CD14-positive monocyte (primary cell): ENCODE measurements around the gene LRRK2. TPM values are rescaled to one million over a fixed set of nuclear protein-coding genes. Genes with fewer than 3 reads are reported as not detected.

Source experiments
- DNase-seq, 3 donors: peaks; one replicate each; pipeline ENCODE4 v3.0.0-alpha.2; 2011 to 2022
- H2AFZ ChIP-seq: 2 replicates; pipeline ENCODE4 v1.6.0; 2012; ENCODE audit warnings: mild to moderate bottlenecking, low read depth, low read length, inconsistent platforms; ENCODE audit not compliant: insufficient read depth, poor library complexity, severe bottlenecking
- H3K27ac ChIP-seq, 2 donors: 1 replicate in 1 of 2; 2 replicates in 1 of 2; pipeline ENCODE4 v1.5.1; 2012 to 2013; ENCODE audit warnings: low read length in 2 of 2, control low read depth in 1 of 2, inconsistent platforms in 1 of 2, low read depth in 1 of 2, mild to moderate bottlenecking in 1 of 2
- H3K27me3 ChIP-seq, 2 donors: one replicate each; pipeline versions ENCODE4 v1.6.0 to v1.6.1; 2011 to 2013; ENCODE audit warnings: low read length in 2 of 2; ENCODE audit not compliant: control insufficient read depth in 2 of 2, insufficient read depth in 2 of 2
- H3K36me3 ChIP-seq, 2 donors: replicated peaks in 1 of 2; 1 replicate in 1 of 2; 2 replicates in 1 of 2; pipeline versions ENCODE4 v1.5.1 to v1.6.1; 2012 to 2013; ENCODE audit warnings: low read length in 2 of 2, control low read depth in 1 of 2, inconsistent platforms in 1 of 2, mild to moderate bottlenecking in 1 of 2; ENCODE audit not compliant: insufficient read depth in 2 of 2, control insufficient read depth in 1 of 2
- H3K4me1 ChIP-seq, 2 donors: 1 replicate in 1 of 2; 2 replicates in 1 of 2; pipeline versions ENCODE4 v1.5.1 to v1.6.1; 2012 to 2013; ENCODE audit warnings: low read length in 2 of 2, control low read depth in 1 of 2, inconsistent platforms in 1 of 2, mild to moderate bottlenecking in 1 of 2, moderate library complexity in 1 of 2; ENCODE audit not compliant: insufficient read depth in 2 of 2, control insufficient read depth in 1 of 2
- H3K4me2 ChIP-seq: replicated peaks from 2 replicates; pipeline ENCODE3; 2012; ENCODE audit warnings: low read length, moderate library complexity, mild to moderate bottlenecking; ENCODE audit not compliant: poor library complexity, severe bottlenecking; ENCODE audit errors: extremely low read depth
- H3K4me3 ChIP-seq, 3 experiments: fragments of 200-600 bp in 1 of 3; sonication (generic) in 1 of 3; replicated peaks in 1 of 3; 1 replicate in 2 of 3; 2 replicates in 1 of 3; pipeline ENCODE4 v1.5.1; 2011 to 2013; ENCODE audit warnings: low read length in 3 of 3, mild to moderate bottlenecking in 3 of 3, control low read depth in 2 of 3, low read depth in 2 of 3, inconsistent platforms in 1 of 3, moderate library complexity in 1 of 3
- H3K79me2 ChIP-seq: 2 replicates; pipeline ENCODE4 v1.6.0; 2012; ENCODE audit warnings: mild to moderate bottlenecking, control low read depth, inconsistent platforms, low read length, moderate library complexity; ENCODE audit not compliant: insufficient read depth
- H3K9ac ChIP-seq: 2 replicates; pipeline ENCODE4 v1.6.0; 2017; ENCODE audit warnings: low read length, mild to moderate bottlenecking; ENCODE audit not compliant: insufficient read depth, poor library complexity, severe bottlenecking
- H3K9me3 ChIP-seq, 2 donors: replicated peaks in 1 of 2; 1 replicate in 1 of 2; 2 replicates in 1 of 2; pipeline versions ENCODE4 v1.5.1 to v1.6.1; 2012 to 2013; ENCODE audit warnings: low read length in 2 of 2, control low read depth in 1 of 2; ENCODE audit not compliant: control insufficient read depth in 1 of 2, insufficient read depth in 1 of 2
- H4K20me1 ChIP-seq: 2 replicates; pipeline ENCODE4 v1.6.0; 2012; ENCODE audit warnings: mild to moderate bottlenecking, low read length, control low read depth, moderate library complexity; ENCODE audit not compliant: insufficient read depth
- H3K27ac Mint-ChIP-seq, 7 donors: one replicate each; pipeline ENCODE4 v1.8.0; 2020; ENCODE audit warnings: mild to moderate bottlenecking in 7 of 7, mixed read lengths in 7 of 7, moderate library complexity in 6 of 7, inconsistent platforms in 2 of 7
- H3K27me3 Mint-ChIP-seq, 3 donors: one replicate each; pipeline ENCODE4 v1.8.0; 2021 to 2022; ENCODE audit warnings: low read depth in 3 of 3, mild to moderate bottlenecking in 3 of 3, mixed read lengths in 3 of 3, moderate library complexity in 3 of 3, inconsistent platforms in 1 of 3
- H3K36me3 Mint-ChIP-seq, 2 donors: one replicate each; pipeline ENCODE4 v1.8.0; 2020; ENCODE audit warnings: mixed read lengths in 2 of 2, inconsistent platforms in 1 of 2, mild to moderate bottlenecking in 1 of 2
- H3K4me1 Mint-ChIP-seq: one replicate; pipeline ENCODE4 v1.8.0; 2020; ENCODE audit warnings: mild to moderate bottlenecking, mixed read lengths
- H3K4me3 Mint-ChIP-seq, 2 donors: one replicate each; pipeline ENCODE4 v1.8.0; 2020; ENCODE audit warnings: mild to moderate bottlenecking in 2 of 2, mixed read lengths in 2 of 2, moderate library complexity in 1 of 2
- H3K9me3 Mint-ChIP-seq, 7 donors: one replicate each; pipeline ENCODE4 v1.8.0; 2020 to 2022; ENCODE audit warnings: mixed read lengths in 7 of 7, mild to moderate bottlenecking in 6 of 7, moderate library complexity in 6 of 7, inconsistent platforms in 2 of 7
- WGBS: methylation state at CpG from one replicate; pipeline ENCODE4 v1.1.5; 2013; ENCODE audit warnings: missing lambda C conversion rate; ENCODE audit not compliant: insufficient coverage; 5-methylcytosine and 5-hydroxymethylcytosine counted together
- intact Hi-C, 2 donors: fragments of 100-400 bp; cut with micrococcal nuclease; formaldehyde crosslinking; loops; one replicate each; pipeline versions ENCODE4 v1.15.0 to v1.15.1; 2023
- polyA plus RNA-seq, 3 donors: library from polyadenylated mRNA; depleted of rRNA in 1 of 3; unstranded in 2 of 3; stranded (reverse) in 1 of 3; fragments of 300-500 nt in 2 of 3; fragments of >200 nt in 1 of 3; fragmentation: Illumina TruSeq in 2 of 3; gene quantifications; 1 replicate in 2 of 3; 2 replicates in 1 of 3; pipeline ENCODE4 v1.2.3, GENCODE V29; 2012 to 2021
- TF ChIP-seq, protein P1 (sequence below): fragments of 200-600 bp; IDR thresholded peaks from one replicate; pipeline ENCODE4 v1.8.0; 2022; ENCODE audit warnings: antibody characterized with exemption, mild to moderate bottlenecking

The LRRK2 gene
- polyA plus RNA-seq, 3 donors, result 47.7 to 67.2 (median 47.9) TPM

DNA sequence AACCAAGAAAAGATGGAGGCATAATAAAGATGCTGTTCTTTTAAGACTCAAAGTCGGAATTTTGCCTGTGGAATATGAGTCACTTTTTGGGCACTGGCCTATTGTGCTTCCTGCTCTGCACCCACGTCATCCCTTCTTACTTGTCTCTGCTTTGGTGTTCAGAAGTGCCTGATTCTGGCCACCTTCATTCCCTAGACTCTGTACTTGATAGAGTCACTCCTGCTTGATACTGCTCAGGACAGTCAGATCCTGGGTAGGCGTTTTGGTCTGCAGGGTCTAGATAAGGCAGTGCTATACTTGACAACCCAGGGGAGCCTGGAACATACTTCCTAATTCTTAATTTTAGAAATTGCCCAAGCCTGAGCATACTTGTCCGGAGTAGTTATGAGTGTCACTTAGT lies 1.9 kb downstream of the LRRK2 start:
- TF ChIP-seq, protein P1, sequence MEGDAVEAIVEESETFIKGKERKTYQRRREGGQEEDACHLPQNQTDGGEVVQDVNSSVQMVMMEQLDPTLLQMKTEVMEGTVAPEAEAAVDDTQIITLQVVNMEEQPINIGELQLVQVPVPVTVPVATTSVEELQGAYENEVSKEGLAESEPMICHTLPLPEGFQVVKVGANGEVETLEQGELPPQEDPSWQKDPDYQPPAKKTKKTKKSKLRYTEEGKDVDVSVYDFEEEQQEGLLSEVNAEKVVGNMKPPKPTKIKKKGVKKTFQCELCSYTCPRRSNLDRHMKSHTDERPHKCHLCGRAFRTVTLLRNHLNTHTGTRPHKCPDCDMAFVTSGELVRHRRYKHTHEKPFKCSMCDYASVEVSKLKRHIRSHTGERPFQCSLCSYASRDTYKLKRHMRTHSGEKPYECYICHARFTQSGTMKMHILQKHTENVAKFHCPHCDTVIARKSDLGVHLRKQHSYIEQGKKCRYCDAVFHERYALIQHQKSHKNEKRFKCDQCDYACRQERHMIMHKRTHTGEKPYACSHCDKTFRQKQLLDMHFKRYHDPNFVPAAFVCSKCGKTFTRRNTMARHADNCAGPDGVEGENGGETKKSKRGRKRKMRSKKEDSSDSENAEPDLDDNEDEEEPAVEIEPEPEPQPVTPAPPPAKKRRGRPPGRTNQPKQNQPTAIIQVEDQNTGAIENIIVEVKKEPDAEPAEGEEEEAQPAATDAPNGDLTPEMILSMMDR, result no peak
- intact Hi-C loops, result loop anchor here (5.0 kb wide), 3 partner anchors 69 to 119 kb away; partner anchors contain the start of gene SLC2A13 (in 1 of the 2)
- peak overlapping the region; percentile 44 to 86 for H3K27ac ChIP-seq
- peaks cover 47% of the 10 kb centered on the region for H4K20me1 ChIP-seq
- Mint-ChIP-seq H3K4me3 (peak overlapping the region; percentile 89 to 98), H3K4me1 (peaks cover 52% of the 10 kb centered on the region), H3K27ac (peak overlapping the region; percentile 96 to 99 (median 98)), H3K27me3 (peaks cover 0 to 3% (median 0%) of the 10 kb centered on the region in 3 donors), H3K9me3 (no peaks in the 10 kb centered on the region), H3K36me3 (peaks cover 22 to 34% of the 10 kb centered on the region in 2 donors)
- 10% methylated on average over 2 of the region's 4 CpGs for WGBS
- H3K4me1 ChIP-seq, result peaks cover 39 to 80% of the 10 kb centered on the region in 2 donors
- peaks cover 95% of the 10 kb centered on the region for H3K79me2 ChIP-seq
- peak overlapping the region; percentile 83 for H3K9ac ChIP-seq
- no peaks in the 10 kb centered on the region for H3K9me3 ChIP-seq
- H3K4me2 ChIP-seq, result peak overlapping the region; percentile 90
- peaks cover 6 to 8% of the 10 kb centered on the region in 2 donors for H3K36me3 ChIP-seq
- peak overlapping the region; percentile 93 to 99 (median 97) for H3K4me3 ChIP-seq
- peak overlapping the region; percentile 64 for H2AFZ ChIP-seq
- H3K27me3 ChIP-seq, result no peaks in the 10 kb centered on the region
- DNase-seq, result peak; percentile 68 to 89 (median 76)

DNA sequence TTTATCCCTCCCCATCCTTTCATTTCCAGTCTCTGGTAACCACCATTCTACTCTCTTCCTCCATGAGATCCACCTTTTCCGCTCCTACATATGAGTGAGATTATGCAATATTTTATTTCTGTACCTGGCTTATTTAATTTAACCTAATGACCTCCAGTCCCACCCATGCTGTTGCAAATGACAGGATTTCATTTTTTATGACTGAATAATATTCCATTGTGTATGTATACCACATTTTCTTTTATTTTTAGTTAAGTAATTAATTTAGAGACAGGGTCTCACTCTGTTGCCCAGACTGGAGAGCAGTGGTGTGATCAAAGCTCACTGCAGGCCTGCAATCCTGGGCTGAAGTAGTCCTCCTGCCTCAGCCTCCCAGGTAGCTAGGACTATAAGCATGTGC lies 2.6 kb downstream of the LRRK2 start:
- TF ChIP-seq, protein P1, result no peak
- H3K79me2 ChIP-seq, result peaks cover 98% of the 10 kb centered on the region
- peak overlapping the region; percentile 89 to 98 for H3K4me3 Mint-ChIP-seq
- H2AFZ ChIP-seq, result no peak overlapping the region
- DNase-seq, result no peak
- peaks cover 29 to 40% of the 10 kb centered on the region in 2 donors for H3K36me3 Mint-ChIP-seq
- H3K9me3 ChIP-seq, result no peaks in the 10 kb centered on the region
- H3K4me3 ChIP-seq, result peak overlapping the region; percentile 93 to 99 (median 97)
- peak overlapping the region; percentile 90 for H3K4me2 ChIP-seq
- H3K27me3 ChIP-seq, result no peaks in the 10 kb centered on the region
- peaks cover 43 to 83% of the 10 kb centered on the region in 2 donors for H3K4me1 ChIP-seq
- WGBS, result no CpG with 5 or more reads among the region's 1 CpG
- peaks cover 57% of the 10 kb centered on the region for H3K4me1 Mint-ChIP-seq
- H3K27ac Mint-ChIP-seq, result peak overlapping the region; percentile 81 to 97 (median 86)
- peak overlapping the region; percentile 53 to 86 for H3K27ac ChIP-seq
- H3K27me3 Mint-ChIP-seq, result peaks cover 0 to 3% (median 0%) of the 10 kb centered on the region in 3 donors
- no peaks in the 10 kb centered on the region for H3K9me3 Mint-ChIP-seq
- H4K20me1 ChIP-seq, result peaks cover 54% of the 10 kb centered on the region
- intact Hi-C loops, result loop anchor here (5.0 kb wide), 3 partner anchors 70 to 120 kb away; partner anchors contain the start of gene SLC2A13 (in 1 of the 2)
- H3K9ac ChIP-seq, result no peak overlapping the region
- peaks cover 13 to 15% of the 10 kb centered on the region in 2 donors for H3K36me3 ChIP-seq
